ENCODE measurements around the gene CNTNAP2.
"Not testable (repeated sequence)": the region's sequence is repeated elsewhere in the genome, so short reads cannot be mapped to it uniquely, and the experiment has no call there.

The CNTNAP2 gene

GRCh38 chr7:147650991-147651390, 1534.4 kb downstream of the CNTNAP2 start:
- DNase-seq (ENCODE audit: low read depth): no peak

GRCh38 chr7:147651601-147652000, 1535.0 kb downstream of the CNTNAP2 start:
- DNase-seq (ENCODE audit: low read depth): no peak

- no peak for DNase-seq (ENCODE audit: low read depth)
Measured at GRCh38 chr7:147653456-147653855, 1536.9 kb downstream of the CNTNAP2 start.

DNA sequence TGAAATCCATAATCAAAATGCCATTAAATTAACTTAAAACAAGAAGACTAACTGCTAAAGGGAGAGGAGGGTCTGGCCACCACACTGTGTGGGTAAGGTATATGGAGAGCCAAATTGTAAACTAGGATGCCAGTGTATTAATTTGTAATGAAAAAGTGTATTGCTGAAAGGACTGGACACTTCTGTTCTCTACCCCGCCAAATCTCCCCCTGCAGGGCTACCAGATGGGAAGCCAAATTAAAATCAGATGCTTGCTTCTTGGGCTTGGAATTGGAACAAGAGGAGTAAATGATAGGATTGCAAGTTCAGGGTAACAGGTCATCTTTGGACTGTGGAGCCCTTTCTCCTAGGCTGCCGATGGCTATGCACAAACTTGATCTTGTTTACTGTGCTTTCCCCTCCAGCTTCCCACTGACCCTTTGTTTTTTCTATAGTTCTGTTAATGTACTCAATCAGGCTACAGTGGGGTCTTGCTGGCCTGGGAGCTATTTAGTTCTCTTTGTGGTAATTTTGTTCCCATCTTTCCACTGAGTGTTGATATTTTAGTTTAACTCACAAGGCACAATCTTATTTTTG, 1541.9 kb downstream of the CNTNAP2 start:
- DNase-seq (ENCODE audit: low read depth): no peak

- DNase-seq (ENCODE audit: low read depth): no peak
Measured at GRCh38 chr7:147659036-147659995, 1542.7 kb downstream of the CNTNAP2 start.

- no peak for DNase-seq (ENCODE audit: low read depth)
Measured at GRCh38 chr7:147664541-147664940, 1547.9 kb downstream of the CNTNAP2 start.

GRCh38 chr7:147670759-147671158, 1554.2 kb downstream of the CNTNAP2 start:
- DNase-seq (ENCODE audit: low read depth): no peak

GRCh38 chr7:147674705-147675104, 1558.1 kb downstream of the CNTNAP2 start:
- no peak for DNase-seq (ENCODE audit: low read depth)

DNA sequence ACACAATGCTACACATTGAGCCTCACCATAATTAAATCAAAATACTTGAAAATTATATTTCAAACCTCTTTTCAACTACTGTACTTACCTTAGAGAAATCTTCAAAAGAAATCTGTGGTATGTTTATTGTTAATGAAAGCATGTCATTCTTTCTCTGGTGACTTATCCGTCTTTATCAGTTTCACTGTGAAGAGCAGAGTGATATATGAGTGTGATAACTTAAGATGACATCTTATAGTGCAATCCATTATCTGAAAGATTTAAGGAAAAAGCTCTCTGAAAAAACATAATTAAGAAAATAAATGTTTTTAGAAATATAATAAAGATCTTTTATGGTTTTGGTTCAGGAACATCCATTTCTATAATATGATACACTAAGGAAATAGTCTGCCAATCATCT, 1562.3 kb downstream of the CNTNAP2 start:
- no peak for DNase-seq (ENCODE audit: low read depth)

- no peak for DNase-seq (ENCODE audit: low read depth)
Measured at GRCh38 chr7:147681530-147681929, 1564.9 kb downstream of the CNTNAP2 start.

GRCh38 chr7:147700702-147701101, 1584.1 kb downstream of the CNTNAP2 start:
- no peak for DNase-seq (ENCODE audit: low read depth)

GRCh38 chr7:147707926-147708325, 1591.3 kb downstream of the CNTNAP2 start:
- no peak for DNase-seq (ENCODE audit: low read depth)

DNA sequence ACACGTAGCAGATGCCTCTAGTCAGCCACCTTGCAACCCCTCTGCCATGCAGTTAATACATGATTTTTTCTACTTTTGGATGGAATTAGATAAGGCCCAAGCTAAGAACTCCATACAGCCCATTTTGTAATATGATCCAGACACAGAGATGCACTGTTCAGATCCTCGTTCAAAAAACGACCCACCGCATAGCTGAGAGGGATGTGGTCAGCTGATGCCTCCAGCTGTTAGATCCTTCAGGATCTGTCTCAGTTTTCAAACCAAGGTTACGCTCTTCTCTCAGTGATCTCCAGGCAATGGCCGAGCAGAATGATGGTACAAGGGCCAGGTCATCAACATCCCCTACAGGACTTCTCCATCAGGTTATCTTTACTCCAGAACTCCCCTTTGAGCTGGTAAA, 1592.3 kb downstream of the CNTNAP2 start:
- DNase-seq (ENCODE audit: low read depth): no peak

DNA sequence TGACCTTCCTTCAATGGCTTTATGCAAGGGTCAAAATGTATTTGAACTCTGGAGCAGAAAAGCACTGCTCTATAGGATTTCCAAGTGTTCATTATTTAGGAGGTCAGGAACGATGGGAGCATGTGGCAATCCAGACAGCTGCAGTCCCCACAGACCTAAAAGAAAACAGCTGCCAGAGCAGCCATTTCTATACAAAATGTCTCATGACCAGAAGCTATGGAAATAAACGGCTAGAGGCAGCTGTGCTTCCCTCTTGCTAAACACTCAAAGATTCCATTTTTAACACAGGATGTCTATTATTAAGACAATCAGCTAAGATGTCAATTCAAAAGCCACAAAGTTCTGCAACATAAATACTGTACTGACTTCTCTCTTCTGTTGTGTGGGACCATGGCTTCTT, 1594.8 kb downstream of the CNTNAP2 start:
- DNase-seq (ENCODE audit: low read depth): no peak

DNA sequence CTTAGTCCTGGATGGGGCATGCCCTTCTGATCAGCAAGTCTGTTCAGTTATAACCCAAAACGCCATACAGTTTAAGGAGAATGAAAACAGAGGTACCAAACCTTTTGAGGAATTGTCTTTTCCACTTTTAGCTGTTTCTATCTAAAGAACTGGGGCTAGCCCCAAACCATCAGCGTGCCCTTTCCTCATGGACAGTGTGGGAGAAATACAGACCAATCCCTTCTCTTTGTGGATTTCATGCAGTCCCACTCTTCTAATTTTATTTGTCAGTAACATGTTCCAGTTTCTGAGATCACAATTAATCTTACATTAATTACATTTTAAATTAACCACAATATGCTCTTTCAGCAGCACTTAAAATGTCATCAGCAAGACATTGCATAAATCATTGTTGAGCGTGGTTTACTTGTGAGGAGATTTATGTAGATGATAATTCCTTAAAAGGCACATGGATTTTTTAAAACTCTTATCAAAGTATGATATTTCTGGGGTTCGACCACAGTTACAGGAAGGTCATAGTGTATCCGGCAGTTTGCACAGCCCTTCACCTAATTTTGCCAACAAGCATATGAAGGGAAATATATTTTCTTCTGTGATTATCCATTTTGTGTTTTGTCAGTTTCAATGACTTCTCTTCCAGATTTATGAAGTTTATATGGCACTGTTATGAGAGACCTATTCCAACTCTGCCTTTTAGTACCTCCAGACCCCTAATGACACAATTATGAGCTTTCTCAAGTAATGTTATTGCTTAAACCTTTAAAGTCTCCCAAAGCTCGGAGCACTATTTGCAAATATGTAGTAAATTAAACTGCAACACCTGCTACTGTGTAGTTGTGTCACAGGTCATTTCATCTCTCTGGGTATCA, 1605.6 kb downstream of the CNTNAP2 start:
- no peak for DNase-seq (ENCODE audit: low read depth)

DNA sequence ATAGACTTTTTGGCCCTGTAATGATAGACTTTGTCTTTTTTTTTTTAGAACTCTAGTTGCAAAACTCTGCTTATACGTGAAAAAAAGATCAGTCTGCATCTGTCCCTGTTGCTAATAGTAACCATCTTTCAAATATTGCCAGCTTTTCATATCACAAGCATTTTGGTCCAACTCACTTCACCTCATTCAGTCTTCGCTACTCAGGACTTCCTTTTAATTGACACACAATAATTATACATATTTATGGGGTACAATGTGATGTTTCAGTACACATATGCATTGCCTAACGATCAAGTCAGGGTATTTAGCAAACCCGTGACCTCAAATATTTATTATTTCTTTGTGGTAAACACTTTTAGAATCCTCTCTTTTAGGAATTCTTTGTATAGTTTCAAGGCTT, 1606.9 kb downstream of the CNTNAP2 start:
- no peak for DNase-seq (ENCODE audit: low read depth)

GRCh38 chr7:147731311-147731710, 1614.7 kb downstream of the CNTNAP2 start:
- no peak for DNase-seq (ENCODE audit: low read depth)

DNA sequence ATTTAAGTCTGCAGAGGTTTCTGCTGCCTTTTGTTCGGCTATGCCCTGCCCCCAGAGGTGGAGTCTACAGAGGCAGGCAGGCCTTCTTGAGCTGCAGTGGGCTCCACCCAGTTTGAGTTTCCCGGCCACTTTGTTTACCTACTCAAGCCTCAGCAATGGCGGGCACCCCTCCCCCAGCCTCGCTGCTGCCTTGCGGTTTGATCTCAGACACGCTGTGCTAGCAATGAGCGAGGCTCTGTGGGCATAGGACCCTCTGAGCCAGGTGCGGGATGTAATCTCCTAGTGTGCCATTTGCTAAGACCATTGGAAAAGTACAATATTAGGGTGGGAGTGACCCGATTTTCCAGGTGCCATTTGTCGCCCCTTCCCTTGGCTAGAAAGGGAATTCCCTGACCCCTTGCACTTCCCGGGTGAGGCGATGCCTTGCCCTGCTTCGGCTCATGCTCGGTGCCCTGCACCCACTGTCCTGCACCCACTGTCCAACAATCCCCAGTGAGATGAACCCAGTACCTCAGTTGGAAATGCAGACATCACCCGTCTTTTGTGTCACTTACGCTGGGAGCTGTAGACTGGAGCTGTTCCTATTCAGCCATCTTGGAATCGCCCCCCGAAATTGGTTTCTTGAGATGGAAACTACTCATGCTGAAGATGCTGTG, 1621.1 kb downstream of the CNTNAP2 start:
- DNase-seq (ENCODE audit: low read depth): not testable (repeated sequence)

- no peak for DNase-seq (ENCODE audit: low read depth)
Measured at GRCh38 chr7:147742301-147742700, 1625.7 kb downstream of the CNTNAP2 start.

DNA sequence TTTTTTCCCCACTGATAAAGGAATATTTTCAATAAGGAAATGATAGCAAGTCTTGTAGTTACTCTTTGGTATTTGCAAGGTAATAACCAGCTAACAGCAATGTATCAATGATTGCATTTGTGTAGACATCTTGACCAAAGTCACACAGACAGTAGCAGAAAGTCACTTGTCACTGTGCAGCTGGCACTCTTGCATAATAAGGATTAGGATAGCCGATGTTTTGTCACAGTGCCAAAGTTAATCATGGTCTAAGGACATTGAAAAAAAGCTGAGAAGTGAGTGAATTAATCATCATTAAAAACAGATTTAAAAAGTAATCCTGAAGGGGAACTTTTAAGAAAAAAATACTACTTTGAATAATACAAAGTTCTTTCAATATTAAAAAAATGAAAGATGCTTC, 1639.7 kb downstream of the CNTNAP2 start:
- no peak for DNase-seq (ENCODE audit: low read depth)

DNA sequence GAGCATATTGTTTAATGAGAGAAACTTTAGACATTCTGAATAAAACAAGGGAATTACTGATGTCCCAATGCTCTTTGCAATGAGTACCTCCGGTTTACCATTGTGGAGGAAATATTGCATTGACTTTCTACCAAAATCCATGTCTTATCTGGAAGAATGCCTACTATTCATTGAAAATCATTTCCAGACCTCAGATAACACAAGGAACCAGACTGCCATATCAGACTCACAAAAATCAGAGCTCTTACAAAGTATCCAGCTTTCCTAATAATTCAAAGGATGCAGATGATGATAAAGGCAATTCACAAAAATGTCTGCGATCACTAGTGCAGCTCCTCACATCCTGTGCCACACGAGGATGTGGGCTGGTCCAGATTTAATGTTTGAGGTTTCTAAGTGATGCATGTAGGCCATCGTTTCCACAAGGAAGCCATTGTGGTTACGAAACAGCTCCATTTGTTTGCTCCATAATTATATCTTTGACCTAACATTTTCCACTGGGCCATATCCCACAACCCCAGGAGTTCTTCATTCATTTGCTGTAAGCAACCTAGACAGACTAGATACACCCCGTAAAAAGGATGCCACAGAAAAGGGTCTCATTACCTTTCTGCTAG, 1642.8 kb downstream of the CNTNAP2 start:
- DNase-seq (ENCODE audit: low read depth): no peak

DNA sequence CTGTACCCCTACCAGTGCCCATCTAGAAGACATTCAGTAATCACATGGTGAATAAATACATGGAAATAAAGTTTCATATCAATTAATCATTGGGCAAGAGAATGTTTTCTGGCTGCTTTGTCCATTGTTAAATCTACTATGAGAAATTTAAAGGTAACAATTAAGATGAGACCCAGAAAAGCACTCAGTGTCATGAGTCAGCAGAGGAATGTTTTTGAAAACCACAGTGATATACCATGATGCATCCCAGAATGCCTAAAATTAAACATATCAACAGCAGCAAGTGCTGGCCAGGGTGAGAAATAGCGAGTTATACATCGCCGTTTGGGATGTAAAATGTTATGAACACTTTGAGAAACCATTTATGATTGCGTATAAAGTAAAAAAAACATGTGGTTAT, 1648.7 kb downstream of the CNTNAP2 start:
- no peak for DNase-seq (ENCODE audit: low read depth)
